ENCODE data around the gene ACOX3.

- TF ChIP-seq EZH2 (IDR thresholded peaks at IDR 0.05; ENCODE audit: low read length) (no peak), CTCF (optimal IDR thresholded peaks at IDR 0.05 in 1 of 3, IDR thresholded peaks at IDR 0.05 in 1 of 3, conservative IDR thresholded peaks at IDR 0.05 in 1 of 3; ENCODE audit: extremely low read depth in 1 of 3, insufficient read depth in 2 of 3, low read length in 3 of 3) (no peak)
Measured at GRCh38 chr4:8355864-8356565, 84.5 kb downstream of the ACOX3 start.

Data from keratinocyte (primary cell).